Measurements from ENCODE around the gene CD63.

The CD63 gene

GRCh38 chr12:55703901-55704761, 24.7 kb downstream of the CD63 start:
- no peak for DNase-seq

- DNase-seq, result no peak
Observed at GRCh38 chr12:55703288-55703687, 25.5 kb downstream of the CD63 start.

DNA sequence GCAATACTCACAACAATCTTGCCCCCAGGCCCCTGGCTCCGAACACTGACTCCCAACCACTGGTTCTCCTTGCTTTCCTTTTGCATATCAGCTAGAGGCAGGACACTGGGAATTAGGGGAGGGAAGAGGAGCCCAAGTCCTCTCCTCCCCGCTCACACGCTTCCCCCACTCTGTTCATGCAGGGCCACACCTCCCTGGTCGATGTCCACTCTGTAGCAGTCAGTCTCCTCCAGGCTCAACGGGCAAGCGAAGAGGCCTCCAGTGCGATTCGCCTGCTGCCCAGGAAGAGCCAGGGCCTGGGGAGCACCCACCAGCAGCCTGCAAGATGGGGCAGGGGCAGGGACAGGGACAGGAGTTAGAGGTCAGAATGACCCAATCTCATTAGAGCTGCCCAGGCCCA, 25.9 kb downstream of the CD63 start:
- DNase-seq, result no peak

GRCh38 chr12:55700255-55701018, 28.4 kb downstream of the CD63 start:
- no peak for DNase-seq

DNA sequence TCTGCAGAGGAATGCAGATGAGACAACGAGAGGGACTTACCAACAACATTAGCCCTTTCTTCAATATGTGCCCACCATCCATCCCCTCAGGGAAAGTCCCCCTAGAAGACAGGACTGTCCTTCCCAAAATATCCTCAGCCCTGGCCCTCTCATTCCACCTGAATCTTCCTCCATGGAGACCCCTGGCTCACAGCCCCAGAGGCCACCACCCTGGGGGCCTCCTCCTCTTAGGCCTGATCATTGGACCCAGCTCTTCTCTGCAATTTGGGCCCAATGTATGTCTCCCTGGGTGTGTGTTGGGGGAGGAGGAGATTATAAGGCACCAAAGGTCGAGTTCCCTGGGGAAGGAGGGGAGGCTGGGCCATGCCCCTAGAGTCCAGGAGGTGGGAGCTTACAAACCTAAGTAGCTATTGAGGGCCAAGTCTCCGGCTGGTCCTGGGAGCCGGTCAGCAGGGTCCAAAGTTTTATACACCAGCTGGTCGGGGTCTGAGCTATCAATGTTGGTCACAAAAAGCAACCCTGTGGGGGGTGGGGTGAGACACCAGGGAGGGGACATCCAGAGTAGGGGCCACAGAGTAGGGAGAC, 29.2 kb downstream of the CD63 start:
- DNase-seq, result no peak

GRCh38 chr12:55698965-55699364, 29.8 kb downstream of the CD63 start:
- DNase-seq, result no peak

- DNase-seq, result no peak
Observed at GRCh38 chr12:55698241-55698955, 30.4 kb downstream of the CD63 start.

- no peak for DNase-seq
Observed at GRCh38 chr12:55697686-55698085, 31.1 kb downstream of the CD63 start.

DNA sequence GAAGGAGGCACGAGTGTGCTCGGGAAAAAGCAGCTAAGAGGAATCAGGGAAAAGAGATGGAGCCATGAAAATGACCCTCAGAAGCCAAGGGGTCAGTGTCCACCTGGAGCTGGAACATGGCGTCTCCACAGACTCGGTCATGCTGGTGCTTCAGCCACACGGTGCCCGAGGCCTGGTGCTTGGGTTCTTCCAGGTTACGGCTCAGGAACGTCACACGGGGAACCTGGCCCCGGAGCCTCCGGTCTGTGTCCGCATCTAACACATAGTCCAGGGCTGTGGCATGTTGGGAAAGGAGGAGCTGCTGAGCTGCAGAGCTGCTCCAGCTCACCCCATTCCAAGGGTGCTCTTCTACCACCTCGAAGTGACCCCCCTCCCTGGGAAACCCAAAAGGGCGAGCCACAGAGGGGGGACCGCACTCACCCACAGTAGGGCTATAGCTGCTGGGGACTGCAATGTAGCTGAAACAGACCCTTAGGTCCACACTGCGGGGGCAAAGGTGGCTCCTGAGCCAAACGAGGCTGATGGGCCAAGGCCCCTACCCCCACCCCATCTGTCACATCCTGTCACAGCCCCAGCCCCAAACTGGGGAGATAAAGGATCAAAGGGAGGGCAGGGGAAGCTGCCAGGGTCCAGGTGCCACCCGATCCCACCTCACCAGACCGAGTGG, 31.9 kb downstream of the CD63 start:
- no peak for DNase-seq

GRCh38 chr12:55696141-55696540, 32.7 kb downstream of the CD63 start:
- no peak for DNase-seq

DNA sequence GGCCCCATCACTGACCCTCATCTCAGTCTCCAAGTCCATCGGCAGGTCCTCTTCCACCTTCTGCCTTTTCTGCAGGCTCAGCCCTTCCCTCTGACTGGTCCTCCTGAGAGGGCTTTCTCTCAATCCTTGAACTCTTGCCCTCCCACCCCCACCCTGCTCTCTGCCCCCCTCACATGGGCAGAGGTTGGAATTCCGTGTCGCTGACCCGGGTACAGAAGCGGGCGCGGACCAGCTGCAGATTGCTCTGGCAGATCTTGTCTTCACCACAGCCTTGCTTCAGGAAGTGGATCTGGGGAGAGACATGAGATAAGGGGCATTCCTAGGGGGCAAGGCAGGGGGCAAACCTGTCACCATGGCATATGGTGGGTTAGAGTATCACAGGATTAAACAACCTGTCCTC, 33.5 kb downstream of the CD63 start:
- no peak for DNase-seq

DNA sequence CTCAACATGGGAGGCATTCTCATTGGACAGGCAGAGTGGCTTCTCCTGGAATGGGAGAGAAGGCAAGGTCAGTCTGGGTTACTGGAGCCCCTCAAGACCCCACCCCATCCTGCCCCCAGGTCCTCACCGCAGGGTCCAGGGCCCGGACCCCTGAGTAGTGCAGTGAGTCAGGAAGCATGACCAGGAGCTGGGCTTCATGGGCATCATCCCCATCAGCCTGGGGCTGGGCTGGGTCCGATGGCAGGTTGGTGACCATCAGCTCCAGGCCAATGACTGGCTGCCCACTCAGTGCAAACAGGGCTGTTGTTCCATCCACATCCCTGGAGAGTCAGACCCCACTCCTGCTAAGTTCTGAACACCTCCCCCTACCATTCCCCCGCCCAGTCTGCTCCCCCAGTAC, 34.2 kb downstream of the CD63 start:
- no peak for DNase-seq

DNA sequence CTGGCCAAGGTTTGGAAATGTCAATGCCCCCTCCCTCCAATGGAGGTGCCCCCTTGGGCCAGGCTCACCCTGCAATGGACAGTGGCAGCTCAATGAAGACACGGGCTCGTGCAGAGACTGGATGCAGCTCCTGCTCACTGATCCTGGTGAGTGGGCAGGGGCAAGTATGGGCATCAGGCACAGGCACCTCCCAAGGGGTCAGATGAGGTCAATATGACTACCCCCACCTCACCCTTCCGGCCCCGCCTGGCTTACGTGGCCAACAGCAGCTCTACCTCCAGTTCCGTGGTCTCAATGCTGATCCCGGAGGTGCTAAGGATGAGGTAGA, 34.7 kb downstream of the CD63 start:
- DNase-seq, result no peak

GRCh38 chr12:55693323-55694187, 35.3 kb downstream of the CD63 start:
- DNase-seq, result no peak

GRCh38 chr12:55692631-55693322, 36.0 kb downstream of the CD63 start:
- DNase-seq, result no peak

DNA sequence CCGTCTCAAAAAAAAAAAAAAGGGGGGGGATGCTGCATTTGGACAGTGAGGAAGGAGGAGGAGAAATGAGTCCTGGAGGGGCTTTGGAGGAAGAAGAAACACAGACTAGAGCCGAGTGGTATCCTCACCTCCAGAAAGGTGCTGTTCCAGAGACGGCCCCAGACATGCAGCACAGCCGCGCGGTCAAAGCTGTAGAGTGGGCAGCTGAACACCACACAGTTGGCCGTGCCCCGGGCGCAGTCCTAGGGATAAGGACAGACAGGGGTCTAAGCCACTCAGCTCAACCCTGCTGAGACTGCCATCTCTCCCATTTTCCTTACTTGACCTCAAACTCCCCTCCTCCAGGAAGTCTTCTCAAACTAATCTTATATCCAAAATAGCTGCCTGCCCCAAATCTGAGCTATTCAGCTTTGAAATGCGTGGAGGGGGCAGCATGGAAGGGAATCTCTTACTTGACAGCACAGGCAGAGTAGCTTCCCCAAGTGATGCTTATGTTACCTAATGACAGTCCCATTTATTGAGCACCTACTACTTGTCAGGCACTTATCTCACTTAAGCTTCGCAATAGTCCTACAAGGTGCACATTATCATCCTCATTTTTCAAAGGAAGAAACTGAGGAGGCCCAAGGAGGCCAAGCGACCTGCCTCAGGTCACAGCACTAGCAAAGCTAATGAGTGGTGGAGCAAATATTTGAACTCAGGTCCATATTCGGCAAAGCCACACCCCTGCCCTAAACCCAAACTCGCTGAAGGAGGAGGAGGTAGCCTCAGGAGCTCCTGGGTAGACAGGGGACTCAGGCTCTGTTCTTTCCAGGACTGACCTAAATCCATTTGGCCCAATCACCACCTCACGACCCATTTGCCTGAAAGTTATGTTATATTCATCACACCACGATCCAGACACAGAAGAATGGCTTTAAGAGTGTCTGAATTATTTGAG, 39.8 kb downstream of the CD63 start:
- DNase-seq, result no peak

GRCh38 chr12:55687746-55688145, 41.1 kb downstream of the CD63 start:
- DNase-seq, result no peak

DNA sequence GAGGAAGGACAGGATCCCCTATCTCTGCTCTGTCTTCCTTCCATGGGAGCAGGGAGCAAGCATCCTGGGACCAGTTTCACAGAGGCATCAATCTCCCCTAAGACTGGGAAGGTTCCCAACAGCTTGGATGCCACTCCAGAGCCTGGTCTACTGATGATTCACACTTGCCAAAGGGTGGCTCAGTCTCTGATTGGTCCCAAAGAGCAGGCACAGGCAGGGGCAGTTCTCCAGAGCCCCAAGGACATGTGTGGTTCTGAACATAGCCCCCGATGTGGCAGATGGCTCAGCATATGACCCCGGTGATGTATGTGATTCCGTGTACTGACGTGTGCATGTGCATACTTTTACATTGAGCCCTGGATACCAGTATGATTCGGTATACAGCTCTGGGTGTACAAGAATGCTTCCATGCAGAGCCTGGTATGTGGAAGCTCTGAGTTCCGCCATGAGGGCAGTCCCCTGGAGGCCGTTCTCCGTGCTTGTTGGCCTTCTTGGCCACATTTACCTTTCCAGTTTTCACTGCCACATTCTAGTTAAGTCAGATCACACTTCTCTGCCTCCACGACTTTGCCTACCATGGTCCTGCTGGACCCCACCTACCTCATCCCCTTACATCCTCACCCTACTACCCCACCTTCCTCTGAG, 42.3 kb downstream of the CD63 start:
- DNase-seq, result no peak

GRCh38 chr12:55685671-55686070, 43.1 kb downstream of the CD63 start:
- no peak for DNase-seq

Measured in NCI-H510A (cell line).